Natural killer cell (primary cell): ENCODE results near the gene RGS8. TPM values are rescaled to one million over a fixed set of nuclear protein-coding genes. Genes with fewer than 3 reads are reported as not detected.
A peak's percentile ranks its signal among the peaks of the same experiment; 100 is the strongest.

Source experiments
- ATAC-seq, 3 donors: fragments of 150-1000 bp in 2 of 3; fragments of 200-7000 bp in 1 of 3; cut with Tn5 transposase; 1 replicate in 1 of 3; 2 replicates in 2 of 3; pipeline ENCODE4 v1.10.0; 2021; ENCODE audit warnings: mild to moderate bottlenecking in 2 of 3, moderate library complexity in 2 of 3
- DNase-seq, 2 donors: peaks; one replicate each; pipeline versions ENCODE4 v3.0.0 to v3.0.0-alpha.2; 2013 to 2021; ENCODE audit warnings: mixed read lengths in 1 of 2
- H3K27ac ChIP-seq: one replicate; pipeline ENCODE4 v1.5.1; 2013; ENCODE audit warnings: mild to moderate bottlenecking, low read length
- H3K27me3 ChIP-seq: one replicate; pipeline ENCODE4 v1.6.1; 2013; ENCODE audit warnings: low read length; ENCODE audit not compliant: control insufficient read depth, insufficient read depth
- H3K36me3 ChIP-seq: one replicate; pipeline ENCODE4 v1.6.1; 2013; ENCODE audit warnings: low read length; ENCODE audit not compliant: control insufficient read depth, insufficient read depth
- H3K4me1 ChIP-seq: one replicate; pipeline ENCODE4 v1.6.1; 2013; ENCODE audit warnings: low read length; ENCODE audit not compliant: control insufficient read depth, insufficient read depth
- H3K4me3 ChIP-seq: one replicate; pipeline ENCODE4 v1.5.1; 2013; ENCODE audit warnings: low read length
- H3K9me3 ChIP-seq: one replicate; pipeline ENCODE4 v1.6.1; 2013; ENCODE audit warnings: low read length; ENCODE audit not compliant: control insufficient read depth, insufficient read depth
- H3K27ac Mint-ChIP-seq, 2 donors: one replicate each; pipeline ENCODE4 v1.8.0; 2022; ENCODE audit warnings: mild to moderate bottlenecking in 2 of 2, mixed read lengths in 2 of 2, moderate library complexity in 1 of 2
- H3K27me3 Mint-ChIP-seq, 2 donors: one replicate each; pipeline ENCODE4 v1.8.0; 2022; ENCODE audit warnings: low read depth in 2 of 2, mixed read lengths in 2 of 2
- H3K36me3 Mint-ChIP-seq: one replicate; pipeline ENCODE4 v1.8.0; 2022; ENCODE audit warnings: mixed read lengths
- H3K4me1 Mint-ChIP-seq, 2 donors: one replicate each; pipeline ENCODE4 v1.8.0; 2022; ENCODE audit warnings: mixed read lengths in 2 of 2
- H3K4me3 Mint-ChIP-seq: one replicate; pipeline ENCODE4 v1.8.0; 2022; ENCODE audit warnings: mild to moderate bottlenecking, moderate library complexity, mixed read lengths
- H3K9me3 Mint-ChIP-seq, 2 donors: one replicate each; pipeline ENCODE4 v1.8.0; 2022; ENCODE audit warnings: mixed read lengths in 2 of 2
- WGBS: methylation state at CpG from one replicate; pipeline ENCODE4 v1.1.7; 2013; ENCODE audit warnings: missing lambda C conversion rate; ENCODE audit not compliant: insufficient coverage; 5-methylcytosine and 5-hydroxymethylcytosine counted together
- intact Hi-C: fragments of 100-400 bp; cut with micrococcal nuclease; formaldehyde crosslinking; loops from one replicate; pipeline ENCODE4 v1.14.2; 2022
- total RNA-seq, 4 donors: library from RNA; stranded (reverse); fragments of 120-200 nt in 1 of 4; gene quantifications; one replicate each; pipeline versions ENCODE4 v1.2.3 to v1.2.4, GENCODE V29; 2013 to 2022
- TF ChIP-seq, protein P1 (sequence below): fragments of 200-600 bp; IDR thresholded peaks from one replicate; pipeline ENCODE4 v1.8.0; 2022; ENCODE audit warnings: antibody characterized with exemption

Gene RGS8
- total RNA-seq, 3 donors from 2014 or later (not counting 1 experiment from before 2014, with no cell fraction given): not detected

DNA sequence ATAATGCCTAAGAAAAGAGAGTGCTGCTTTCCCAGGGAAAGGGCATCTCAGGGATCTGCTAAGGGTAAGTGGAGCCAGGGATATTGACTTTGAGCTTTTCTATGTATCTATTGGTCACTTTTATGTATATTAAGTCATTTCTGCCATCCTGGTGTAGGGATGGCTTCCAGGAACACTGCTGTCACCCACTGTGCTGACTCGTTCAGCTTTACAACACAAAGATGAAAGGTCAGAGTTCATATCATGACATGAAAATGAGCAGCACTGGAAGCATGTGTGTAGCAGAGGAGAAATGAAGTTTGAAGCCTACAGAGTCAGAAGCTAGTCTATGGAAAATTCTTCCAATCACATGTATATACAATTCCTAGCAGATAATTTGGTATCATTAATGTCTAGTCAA lies 37.1 kb upstream of the RGS8 start:
- Mint-ChIP-seq H3K27ac (no peak overlapping the region), H3K9me3 (no peaks in the 10 kb centered on the region), H3K4me3 (no peak overlapping the region), H3K27me3 (peaks cover 27 to 48% of the 10 kb centered on the region in 2 donors), H3K4me1 (peaks cover 11% of the 10 kb centered on the region in 2 donors), H3K36me3 (no peaks in the 10 kb centered on the region)
- Histone ChIP-seq H3K4me1 (no peaks in the 10 kb centered on the region), H3K27ac (no peak overlapping the region), H3K36me3 (no peaks in the 10 kb centered on the region), H3K9me3 (no peaks in the 10 kb centered on the region), H3K4me3 (no peak overlapping the region), H3K27me3 (no peaks in the 10 kb centered on the region)
- TF ChIP-seq, protein P1, sequence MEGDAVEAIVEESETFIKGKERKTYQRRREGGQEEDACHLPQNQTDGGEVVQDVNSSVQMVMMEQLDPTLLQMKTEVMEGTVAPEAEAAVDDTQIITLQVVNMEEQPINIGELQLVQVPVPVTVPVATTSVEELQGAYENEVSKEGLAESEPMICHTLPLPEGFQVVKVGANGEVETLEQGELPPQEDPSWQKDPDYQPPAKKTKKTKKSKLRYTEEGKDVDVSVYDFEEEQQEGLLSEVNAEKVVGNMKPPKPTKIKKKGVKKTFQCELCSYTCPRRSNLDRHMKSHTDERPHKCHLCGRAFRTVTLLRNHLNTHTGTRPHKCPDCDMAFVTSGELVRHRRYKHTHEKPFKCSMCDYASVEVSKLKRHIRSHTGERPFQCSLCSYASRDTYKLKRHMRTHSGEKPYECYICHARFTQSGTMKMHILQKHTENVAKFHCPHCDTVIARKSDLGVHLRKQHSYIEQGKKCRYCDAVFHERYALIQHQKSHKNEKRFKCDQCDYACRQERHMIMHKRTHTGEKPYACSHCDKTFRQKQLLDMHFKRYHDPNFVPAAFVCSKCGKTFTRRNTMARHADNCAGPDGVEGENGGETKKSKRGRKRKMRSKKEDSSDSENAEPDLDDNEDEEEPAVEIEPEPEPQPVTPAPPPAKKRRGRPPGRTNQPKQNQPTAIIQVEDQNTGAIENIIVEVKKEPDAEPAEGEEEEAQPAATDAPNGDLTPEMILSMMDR: no peak
- no peak for ATAC-seq
- DNase-seq: no peak
- 64% methylated on average over 1 of the region's 1 CpG for WGBS
- intact Hi-C loops: no loop called here

DNA sequence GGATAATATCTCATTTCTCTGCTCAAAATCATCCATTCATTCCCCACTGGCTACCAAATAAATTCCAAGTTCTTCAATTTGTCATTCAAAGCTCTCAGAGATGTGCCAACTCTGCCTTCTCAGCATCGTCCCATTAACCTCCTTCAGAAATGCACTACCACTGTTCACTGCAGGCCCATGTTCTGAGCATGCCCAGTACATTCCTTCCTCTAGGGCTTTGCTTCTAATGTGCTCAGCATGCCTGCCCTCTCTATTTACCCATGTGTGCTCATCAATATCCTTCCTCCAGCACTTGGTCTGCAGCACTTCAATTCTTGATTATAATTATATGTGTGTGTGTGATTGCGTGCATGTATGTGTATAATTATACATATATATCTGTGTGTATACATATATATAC lies 36.1 kb upstream of the RGS8 start:
- Histone ChIP-seq H3K27me3 (no peaks in the 10 kb centered on the region), H3K36me3 (no peaks in the 10 kb centered on the region), H3K9me3 (no peaks in the 10 kb centered on the region), H3K27ac (no peak overlapping the region), H3K4me1 (no peaks in the 10 kb centered on the region), H3K4me3 (no peak overlapping the region)
- ATAC-seq (no peak), DNase-seq (no peak)
- Mint-ChIP-seq H3K27me3 (peaks cover 27 to 48% of the 10 kb centered on the region in 2 donors), H3K4me3 (no peak overlapping the region), H3K9me3 (no peaks in the 10 kb centered on the region), H3K4me1 (peaks cover 11% of the 10 kb centered on the region in 2 donors), H3K36me3 (no peaks in the 10 kb centered on the region), H3K27ac (no peak overlapping the region)
- 86% methylated on average over 1 of the region's 2 CpGs for WGBS
- intact Hi-C loops: no loop called here
- TF ChIP-seq, protein P1: no peak

DNA sequence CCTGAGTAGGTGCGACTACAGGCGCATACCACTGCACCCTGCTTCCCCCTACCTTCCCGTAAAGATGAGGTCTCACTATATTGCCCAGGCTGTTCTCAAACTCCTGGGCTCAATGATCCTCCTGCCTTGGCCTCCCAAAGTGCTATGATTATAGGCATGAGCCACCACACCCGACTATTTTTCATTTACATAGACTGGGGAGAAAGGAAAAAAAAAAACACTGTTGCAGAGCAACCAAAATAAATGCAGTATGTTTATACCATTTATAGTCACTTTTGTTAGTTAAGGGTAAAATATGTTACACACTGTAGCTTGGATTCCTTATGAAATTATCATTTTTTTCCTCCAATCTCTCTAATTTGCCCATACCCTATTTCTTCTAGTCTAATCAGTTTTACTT lies 35.2 kb upstream of the RGS8 start:
- no peaks in the 10 kb centered on the region for H3K4me1 ChIP-seq
- TF ChIP-seq, protein P1: no peak
- Mint-ChIP-seq H3K9me3 (no peaks in the 10 kb centered on the region), H3K4me3 (no peak overlapping the region), H3K36me3 (no peaks in the 10 kb centered on the region), H3K4me1 (peaks cover 11% of the 10 kb centered on the region in 2 donors), H3K27me3 (peaks cover 24 to 48% of the 10 kb centered on the region in 2 donors), H3K27ac (no peak overlapping the region)
- DNase-seq (no peak), ATAC-seq (no peak)
- no peaks in the 10 kb centered on the region for H3K27me3 ChIP-seq
- H3K4me3 ChIP-seq: no peak overlapping the region
- WGBS: 97% methylated on average over 3 of the region's 4 CpGs
- H3K9me3 ChIP-seq: no peaks in the 10 kb centered on the region
- intact Hi-C loops: no loop called here
- H3K27ac ChIP-seq: no peak overlapping the region
- no peaks in the 10 kb centered on the region for H3K36me3 ChIP-seq

DNA sequence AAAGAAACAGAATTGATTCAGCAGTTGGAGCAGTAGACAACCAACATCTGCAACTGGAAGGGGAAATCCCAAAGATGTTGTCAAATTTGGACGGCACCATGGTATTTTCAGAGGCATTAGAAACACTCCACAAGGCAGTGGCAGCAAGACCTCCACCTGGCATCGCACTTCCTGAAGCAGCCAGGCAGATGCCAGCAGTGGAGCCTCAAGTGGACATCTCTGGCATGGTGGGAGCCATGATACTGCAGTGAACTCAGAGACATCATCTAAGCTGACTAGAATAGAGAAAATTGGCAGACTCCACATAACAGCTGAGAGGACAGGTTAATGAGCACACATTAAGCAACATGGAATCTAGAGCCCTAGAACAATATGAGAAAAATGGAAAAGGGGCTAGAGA lies 33.9 kb upstream of the RGS8 start:
- no peaks in the 10 kb centered on the region for H3K27me3 ChIP-seq
- peak in 1 of 3 donors; percentile 37 for ATAC-seq
- 70% methylated on average over 2 of the region's 2 CpGs for WGBS
- H3K36me3 ChIP-seq: no peaks in the 10 kb centered on the region
- DNase-seq: no peak
- Mint-ChIP-seq H3K4me1 (peaks cover 11% of the 10 kb centered on the region in 2 donors), H3K27ac (no peak overlapping the region), H3K36me3 (no peaks in the 10 kb centered on the region), H3K27me3 (peaks cover 31 to 48% of the 10 kb centered on the region in 2 donors), H3K9me3 (no peaks in the 10 kb centered on the region), H3K4me3 (no peak overlapping the region)
- H3K27ac ChIP-seq: no peak overlapping the region
- no peaks in the 10 kb centered on the region for H3K4me1 ChIP-seq
- TF ChIP-seq, protein P1: no peak
- H3K4me3 ChIP-seq: no peak overlapping the region
- no peaks in the 10 kb centered on the region for H3K9me3 ChIP-seq
- intact Hi-C loops: no loop called here
